GM12878 (cell line): ENCODE data around the gene RBL2.

ENCODE experiments used
- CTCF ChIP-seq, 3 experiments: IDR thresholded peaks in 2 of 3; conservative IDR thresholded peaks in 1 of 3; 2 replicates each; pipeline ENCODE4 v1.5.1; 2011; ENCODE audit warnings: low read depth in 3 of 3, low read length in 3 of 3, mild to moderate bottlenecking in 3 of 3, control low read depth in 2 of 3, moderate library complexity in 2 of 3, inconsistent platforms in 1 of 3, mixed read lengths in 1 of 3; ENCODE audit not compliant: control insufficient read depth in 2 of 3, insufficient read depth in 1 of 3; ENCODE audit errors: extremely low read depth in 1 of 3
- HDAC2 ChIP-seq: fragments of 200-600 bp; sonication (generic); IDR thresholded peaks from 2 replicates; pipeline ENCODE4 v1.6.1; 2017
- NBN ChIP-seq: fragments of 450-650 bp; IDR thresholded peaks from 2 replicates; pipeline ENCODE4 v1.6.1; 2016
- PAX5 ChIP-seq: IDR thresholded peaks from 2 replicates; pipeline ENCODE4 v1.6.1; 2011; ENCODE audit warnings: low read depth, low read length, borderline replicate concordance
- RBBP5 ChIP-seq: fragments of 200-600 bp; sonication (generic); conservative IDR thresholded peaks from 2 replicates; pipeline ENCODE4 v1.6.1; 2016
- RELA ChIP-seq: fragments of 450-650 bp; IDR thresholded peaks from 2 replicates; pipeline ENCODE4 v1.8.0; 2014; ENCODE audit warnings: borderline replicate concordance; ENCODE audit not compliant: partially characterized antibody
- SRF ChIP-seq, 2 experiments: IDR thresholded peaks; 2 replicates each; pipeline ENCODE4 v1.6.1; 2011; ENCODE audit warnings: low read depth in 2 of 2, low read length in 2 of 2, mild to moderate bottlenecking in 1 of 2, moderate library complexity in 1 of 2
- TARDBP ChIP-seq: IDR thresholded peaks from 2 replicates; pipeline ENCODE4 v1.6.1; 2016; ENCODE audit warnings: borderline replicate concordance

- TF ChIP-seq NBN (no peak), CTCF (IDR thresholded peaks at IDR 0.05 in 2 of 3, conservative IDR thresholded peaks at IDR 0.05 in 1 of 3; ENCODE audit: control insufficient read depth in 2 of 3, extremely low read depth in 1 of 3, insufficient read depth in 1 of 3, low read depth in 3 of 3, low read length in 3 of 3) (no peak), RBBP5 (no peak), TARDBP (no peak), PAX5 (no peak), RELA (no peak), HDAC2 (no peak), SRF (IDR thresholded peaks at IDR 0.05; ENCODE audit: low read depth in 2 of 2, low read length in 2 of 2) (no peak)
These were observed 47.9 kb downstream of the RBL2 start for GRCh38 chr16:53482123-53482522.
